GDM1 (cell line): Measurements from ENCODE around the gene DSCAML1.
"Not testable (repeated sequence)": the region's sequence is repeated elsewhere in the genome, so short reads cannot be mapped to it uniquely, and the experiment has no call there.

Experiments used
- DNase-seq: peaks from one replicate; lab custom pipeline; 2025; lab: John Stamatoyannopoulos, UW

Gene DSCAML1

DNA sequence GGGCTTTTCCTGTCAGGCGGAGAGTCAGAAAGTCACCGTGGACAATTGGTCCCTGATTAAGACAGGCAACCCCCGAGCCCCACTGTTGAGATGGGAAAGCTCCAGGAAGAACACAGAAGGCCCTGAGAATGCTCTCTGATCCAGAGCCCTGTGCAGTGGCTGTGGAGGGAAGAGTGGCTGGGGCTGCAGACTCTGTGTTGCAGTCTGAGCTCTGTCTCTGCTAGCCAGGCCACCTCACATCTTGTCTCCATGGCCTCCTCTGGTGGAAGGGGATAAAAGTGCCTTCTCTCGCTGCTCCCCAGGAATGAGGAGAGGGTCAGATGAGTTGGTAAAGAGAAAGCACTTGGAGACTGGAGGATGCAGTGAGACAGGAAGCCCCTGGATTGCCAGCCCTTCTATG lies 328.1 kb downstream of the DSCAML1 start:
- DNase-seq = peak; percentile 8

DNA sequence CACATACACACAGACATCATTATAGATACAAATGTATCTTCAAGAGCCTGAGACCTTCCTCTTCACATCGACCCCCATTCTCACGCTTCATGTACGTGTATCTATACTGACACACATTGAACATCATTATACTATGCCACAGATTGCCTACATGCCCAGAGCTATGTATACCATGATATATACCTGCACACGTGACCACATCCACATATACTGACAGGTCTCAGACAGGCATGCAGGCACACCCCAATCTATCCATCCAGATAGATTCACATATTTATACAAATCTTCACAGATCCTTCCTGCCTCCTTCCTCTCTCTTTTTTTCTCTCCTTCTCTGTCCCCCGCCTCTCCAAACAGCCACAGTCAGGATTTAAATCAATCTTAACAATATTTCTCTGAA lies 329.2 kb downstream of the DSCAML1 start:
- no peak for DNase-seq

DNA sequence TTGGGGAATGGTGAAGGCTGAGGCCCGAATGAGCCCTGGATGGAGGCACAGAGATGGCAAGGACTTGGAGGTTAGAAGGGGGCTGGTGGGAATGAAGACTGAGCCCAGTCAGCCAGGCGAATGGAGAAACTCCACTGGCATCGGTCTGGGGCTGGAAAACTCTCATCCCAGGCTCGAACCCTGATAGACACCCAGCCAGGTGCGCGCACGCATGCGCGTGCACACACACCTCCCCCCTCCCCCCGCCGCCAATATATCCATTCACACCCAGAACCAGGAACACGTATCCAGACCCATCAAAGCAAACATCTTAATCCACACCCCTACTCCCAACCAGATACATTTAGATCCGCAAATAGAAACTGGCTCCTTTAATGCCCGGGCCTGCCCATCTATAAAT lies 330.1 kb downstream of the DSCAML1 start:
- no peak for DNase-seq

DNA sequence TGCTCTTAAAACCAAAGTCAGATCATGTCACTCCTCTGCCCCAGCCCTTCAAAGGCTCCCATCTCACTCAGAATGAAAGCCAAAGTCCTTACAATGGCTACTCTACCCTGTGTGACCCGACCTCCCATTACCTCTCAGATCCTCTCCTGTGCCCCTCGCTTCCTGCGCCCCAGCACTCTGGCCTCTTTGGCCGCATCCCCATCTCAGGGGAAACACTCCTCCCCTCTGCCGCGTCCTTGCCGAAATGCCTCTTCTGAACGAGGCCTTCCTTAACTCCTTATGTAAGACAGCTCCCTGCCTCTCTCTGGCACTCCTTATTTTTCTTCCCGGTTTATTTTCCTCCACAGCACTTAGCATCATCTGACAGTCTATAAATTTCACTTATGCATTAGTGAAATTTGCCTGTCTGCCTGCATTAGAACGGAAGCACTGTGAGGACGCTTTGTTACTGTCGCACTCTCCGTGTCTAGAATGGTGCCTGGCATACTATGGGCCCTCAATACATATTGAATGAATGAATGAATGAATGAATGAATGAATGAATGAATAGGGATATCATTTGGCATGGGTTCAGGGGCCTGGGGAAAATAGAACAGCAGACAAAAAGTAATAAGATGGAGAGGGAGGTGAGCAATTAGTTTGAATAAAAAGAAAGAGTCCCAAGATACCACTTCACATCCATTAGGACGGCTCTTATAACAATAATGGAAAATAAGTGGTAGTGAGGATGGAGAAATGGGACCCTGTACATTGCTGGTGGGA lies 331.6 kb downstream of the DSCAML1 start:
- DNase-seq = no peak

DNA sequence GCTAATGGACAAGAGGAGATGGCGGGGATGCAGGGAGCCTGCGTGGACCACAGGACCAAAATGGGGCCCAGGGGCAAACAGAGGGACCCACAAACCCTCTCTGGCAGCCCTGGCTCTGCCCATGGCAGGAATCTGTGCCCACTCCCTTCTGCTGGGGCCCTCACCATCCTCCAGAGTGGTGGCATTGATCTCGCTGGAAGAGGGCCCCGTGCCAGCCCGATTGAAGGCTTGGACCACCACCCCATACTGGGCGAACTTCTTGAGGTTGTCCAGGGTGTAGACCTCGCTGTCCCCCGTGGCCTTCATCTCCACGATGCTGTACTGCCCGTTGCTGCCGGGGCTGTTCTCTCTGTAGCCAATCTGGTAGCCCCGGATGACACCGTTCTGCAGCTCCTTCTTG lies 332.2 kb downstream of the DSCAML1 start:
- DNase-seq = no peak

DNA sequence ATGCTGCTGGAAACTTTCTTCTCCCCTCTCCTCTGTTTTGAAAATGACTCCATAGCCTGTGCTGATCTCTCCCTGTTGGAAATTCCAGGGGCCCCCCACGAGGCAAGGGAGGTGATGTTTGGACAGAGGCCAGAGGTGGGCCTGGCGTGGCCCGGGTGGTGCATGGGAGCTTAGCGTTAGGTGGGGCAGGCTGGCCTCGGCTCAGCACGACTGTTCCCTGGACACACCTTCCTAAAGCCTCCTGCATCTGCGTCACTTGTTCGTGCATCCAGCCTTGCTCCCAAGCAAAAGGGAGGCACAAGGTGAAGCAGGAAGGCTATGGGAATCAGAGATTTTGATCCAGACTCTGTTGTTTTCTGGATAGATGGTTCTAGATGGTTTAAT lies 334.2 kb downstream of the DSCAML1 start:
- no peak for DNase-seq

DNA sequence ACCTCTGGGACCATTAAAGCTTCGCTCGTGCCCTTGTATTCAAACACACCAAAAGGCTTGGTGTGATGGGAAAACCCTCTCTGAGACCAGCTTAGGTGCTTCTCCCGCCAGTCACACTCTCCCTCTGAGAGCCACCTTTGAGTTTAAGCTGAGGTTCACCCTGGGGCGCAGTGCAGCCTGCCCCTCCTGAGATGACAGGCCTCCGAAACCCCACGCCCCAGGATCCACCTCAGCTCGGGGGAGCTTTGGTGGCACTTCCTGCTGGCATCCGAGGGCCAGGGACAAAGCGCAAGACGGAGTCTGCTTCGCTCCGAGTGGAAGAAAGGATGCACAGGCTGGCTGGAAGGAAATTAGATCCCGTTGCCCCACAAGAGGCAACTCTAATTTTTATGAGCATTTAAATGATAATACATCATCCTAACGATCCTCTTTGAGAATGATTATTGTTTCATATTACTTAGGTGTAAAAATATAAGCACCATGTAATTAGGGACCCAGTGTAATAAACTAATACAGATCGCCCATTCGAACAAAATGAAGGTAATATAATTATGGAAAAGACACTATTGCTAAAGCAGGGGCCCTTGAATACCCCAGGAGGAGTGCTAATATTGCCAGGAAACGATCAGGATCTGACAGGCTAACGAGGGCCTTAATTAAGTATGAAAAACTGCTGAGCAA lies 334.7 kb downstream of the DSCAML1 start:
- DNase-seq = no peak

DNA sequence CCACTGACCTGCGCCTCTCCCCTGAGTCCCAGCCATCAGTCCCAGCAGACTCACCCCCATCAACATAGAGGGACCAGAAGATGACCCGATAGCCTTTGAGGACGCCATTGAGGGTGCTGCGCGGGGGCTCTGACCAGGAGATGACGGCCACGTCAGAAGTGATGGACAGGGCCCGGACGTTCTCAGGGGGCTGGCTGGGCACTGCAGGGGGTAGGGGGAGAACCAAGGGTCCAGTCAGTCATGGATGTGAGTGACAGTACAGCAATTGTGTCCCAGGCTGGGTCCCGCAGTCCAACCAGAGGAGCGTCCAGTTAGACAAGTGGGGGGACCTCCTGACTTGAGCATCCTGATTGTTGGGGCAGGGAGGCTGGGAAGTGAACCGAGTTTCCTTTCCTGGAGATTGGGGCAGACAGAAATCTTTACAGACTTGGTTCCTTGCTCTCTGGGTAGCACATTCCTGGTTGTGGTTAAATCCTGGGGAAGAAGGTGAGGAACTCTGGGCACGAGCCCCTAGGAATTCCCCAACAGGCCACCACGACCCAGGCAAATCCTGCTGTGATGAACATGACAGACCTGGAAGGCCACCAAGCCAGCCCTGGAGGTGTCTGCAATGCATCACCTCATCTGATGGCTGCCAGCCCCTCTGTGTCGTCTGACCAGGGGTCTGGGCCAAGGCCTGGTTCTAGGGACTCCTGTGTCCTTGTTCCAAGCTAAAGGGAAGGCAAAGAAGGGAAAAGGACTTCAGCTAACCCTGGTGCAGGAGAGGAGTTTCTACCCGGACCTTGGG lies 335.4 kb downstream of the DSCAML1 start:
- no peak for DNase-seq

DNA sequence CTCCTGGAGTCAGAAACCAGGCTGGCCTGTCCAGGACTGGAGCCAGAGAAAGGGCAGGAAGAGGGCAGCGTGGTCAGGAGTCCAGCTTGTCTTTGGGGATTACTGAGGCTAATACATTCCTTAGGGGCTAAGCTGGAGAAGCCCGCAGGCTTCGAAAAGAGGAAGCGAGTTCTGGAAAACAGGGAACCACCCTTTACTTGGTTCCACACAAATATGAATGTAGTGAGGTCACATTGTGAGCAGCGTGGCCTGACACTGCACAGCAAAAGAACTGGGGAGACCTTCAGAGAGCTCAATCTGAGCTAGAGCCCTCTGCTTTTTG lies 337.1 kb downstream of the DSCAML1 start:
- DNase-seq = peak; percentile 11

DNA sequence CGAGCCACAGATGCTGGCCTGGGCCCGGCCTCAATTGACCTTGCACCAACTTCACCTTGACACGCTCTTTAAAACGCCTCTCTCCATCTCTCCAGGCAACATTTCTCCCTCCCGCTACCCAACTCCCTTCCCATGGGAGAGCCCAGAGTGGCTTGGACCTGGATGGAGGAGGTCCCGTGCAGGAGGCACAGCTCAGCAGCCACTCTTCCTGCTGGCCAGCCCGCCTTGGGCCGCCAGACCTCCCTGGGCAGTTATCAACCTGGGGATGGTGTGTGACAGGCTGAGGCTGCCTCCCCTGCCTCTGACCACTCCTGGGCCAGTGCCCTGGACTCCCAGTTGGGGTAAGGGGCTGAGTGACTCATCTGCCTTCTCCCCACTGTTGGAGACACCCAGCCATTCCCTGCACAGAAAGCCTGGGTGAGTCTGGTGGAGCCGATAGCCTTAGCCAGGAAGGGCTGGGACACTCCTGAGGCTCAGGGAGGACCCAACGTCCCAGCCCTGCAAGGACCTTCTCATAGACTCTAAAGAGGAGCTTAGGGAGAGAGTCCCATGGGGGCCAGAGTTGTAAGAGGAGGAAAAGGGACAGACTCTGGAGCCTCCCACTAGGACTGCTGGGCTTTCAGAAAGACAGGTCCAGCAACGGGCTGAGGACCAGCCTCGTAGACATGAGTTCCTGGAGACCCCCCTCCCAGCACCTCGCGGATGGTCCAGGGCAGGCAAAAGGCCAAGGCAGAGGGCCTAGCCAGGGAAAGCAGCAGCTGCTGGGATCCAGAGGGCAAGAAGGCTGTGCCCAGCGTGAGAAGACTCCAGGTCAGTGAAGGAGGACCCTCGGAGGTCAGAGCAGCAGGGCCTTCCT lies 337.7 kb downstream of the DSCAML1 start:
- no peak for DNase-seq

DNA sequence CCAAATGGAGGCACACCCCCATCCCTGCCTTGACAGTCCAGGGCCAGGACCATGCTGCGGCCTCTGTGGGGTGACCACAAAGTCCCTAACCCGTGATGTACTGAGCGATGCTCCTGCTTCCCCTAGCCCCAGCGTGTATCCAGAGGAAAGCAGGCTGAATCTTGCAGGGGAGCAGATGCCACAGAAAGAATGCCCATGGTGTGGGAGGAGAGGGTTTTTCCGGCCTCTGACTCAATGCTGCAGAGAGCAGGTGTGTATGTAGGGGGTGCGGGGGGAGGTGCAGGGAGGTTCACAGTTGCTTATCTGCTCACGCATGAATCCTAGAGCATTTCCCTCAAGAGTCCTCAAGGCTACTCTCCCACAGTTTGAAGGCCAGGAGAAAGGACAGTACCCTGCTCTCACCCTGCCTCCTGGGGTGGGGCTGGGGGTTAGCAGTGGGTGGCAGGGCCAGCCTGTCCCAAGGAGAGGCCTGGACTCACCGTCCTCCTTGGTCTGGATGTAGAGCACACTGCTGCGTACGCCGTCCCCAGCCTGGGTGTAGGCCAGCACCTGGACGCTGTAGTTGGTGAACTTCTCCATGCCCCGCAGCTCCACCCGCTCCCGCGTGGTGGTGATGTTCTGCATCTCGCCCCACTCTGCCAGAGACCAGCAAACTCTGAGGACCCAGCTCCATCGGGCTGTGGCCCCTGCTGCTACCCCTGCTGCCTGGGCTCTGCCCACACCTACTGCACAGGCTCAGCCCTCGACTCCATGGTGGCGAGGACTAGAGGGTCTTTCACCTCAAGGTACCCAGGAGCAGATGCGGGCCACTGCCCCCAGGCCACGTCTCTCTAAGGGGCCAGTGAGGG lies 338.5 kb downstream of the DSCAML1 start:
- no peak for DNase-seq

DNA sequence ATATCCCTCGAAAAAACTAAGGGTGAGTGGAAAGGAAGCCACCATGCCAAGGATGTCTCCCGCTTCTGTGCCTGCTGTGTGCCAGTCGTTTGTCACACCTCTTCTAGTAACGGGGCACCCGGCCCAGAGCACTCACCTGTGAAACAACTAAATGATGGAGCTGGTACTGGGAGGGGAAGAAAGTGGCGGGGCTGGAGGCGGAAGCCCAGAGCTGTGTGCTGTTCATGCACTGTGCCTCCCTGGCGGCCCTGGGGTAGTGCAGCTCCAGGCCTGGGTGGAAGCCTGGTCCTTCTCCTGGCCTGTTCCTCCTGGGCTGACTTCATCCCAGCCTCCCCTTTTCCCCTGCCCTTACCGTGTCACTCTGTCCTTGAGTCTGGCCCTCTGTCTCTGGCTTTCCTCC lies 339.2 kb downstream of the DSCAML1 start:
- DNase-seq = no peak

DNA sequence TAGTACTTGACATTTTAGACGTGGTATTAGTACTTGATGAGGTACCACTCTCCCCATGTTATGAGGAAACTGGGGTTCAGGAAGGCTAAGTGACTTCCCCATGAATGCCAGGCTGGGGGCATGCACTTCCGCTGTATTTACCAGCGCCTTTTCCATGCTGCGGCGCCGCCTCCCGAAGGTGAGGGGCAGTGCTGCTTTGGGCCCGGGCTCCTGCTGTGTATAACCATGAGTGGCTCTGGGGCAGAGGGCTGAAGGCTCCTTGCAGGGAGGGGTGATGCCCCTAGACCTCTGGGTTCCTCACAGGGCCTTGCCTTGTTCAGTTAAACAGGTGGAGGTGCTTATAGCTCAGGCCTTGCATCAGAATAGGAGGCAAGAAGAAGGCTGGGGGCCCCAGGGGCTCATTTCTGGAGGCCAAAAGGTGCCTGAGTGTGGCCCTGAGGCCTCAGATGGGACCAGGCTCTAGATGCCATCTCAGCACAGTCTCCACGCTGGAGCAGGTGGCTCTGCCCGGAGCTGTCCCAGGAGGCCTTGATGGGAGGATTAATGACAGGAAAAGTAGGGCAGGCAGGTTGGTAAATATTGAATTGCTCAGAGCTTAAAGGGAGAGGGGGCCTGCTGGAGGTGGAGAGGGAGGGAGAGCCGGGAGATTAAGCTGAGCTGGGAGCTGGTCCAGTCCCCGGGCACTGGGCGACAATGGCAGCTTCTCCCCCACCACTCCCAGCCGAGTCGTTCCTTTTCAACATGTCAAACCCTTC lies 339.8 kb downstream of the DSCAML1 start:
- no peak for DNase-seq

DNA sequence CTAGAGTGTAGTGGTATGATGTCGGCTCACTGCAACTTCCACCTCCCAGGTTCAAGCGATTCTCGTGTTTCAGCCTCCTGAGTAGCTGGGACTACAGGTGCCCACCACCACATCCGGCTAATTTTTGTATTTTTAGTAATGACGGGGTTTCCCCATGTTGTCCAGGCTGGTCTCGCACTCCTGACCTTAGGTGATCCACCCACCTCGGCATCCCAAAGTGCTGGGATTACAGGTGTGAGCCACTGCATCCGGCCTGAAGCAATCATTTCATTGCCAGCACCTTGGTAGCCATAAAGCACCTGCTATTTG lies 340.3 kb downstream of the DSCAML1 start:
- DNase-seq = not testable (repeated sequence)

DNA sequence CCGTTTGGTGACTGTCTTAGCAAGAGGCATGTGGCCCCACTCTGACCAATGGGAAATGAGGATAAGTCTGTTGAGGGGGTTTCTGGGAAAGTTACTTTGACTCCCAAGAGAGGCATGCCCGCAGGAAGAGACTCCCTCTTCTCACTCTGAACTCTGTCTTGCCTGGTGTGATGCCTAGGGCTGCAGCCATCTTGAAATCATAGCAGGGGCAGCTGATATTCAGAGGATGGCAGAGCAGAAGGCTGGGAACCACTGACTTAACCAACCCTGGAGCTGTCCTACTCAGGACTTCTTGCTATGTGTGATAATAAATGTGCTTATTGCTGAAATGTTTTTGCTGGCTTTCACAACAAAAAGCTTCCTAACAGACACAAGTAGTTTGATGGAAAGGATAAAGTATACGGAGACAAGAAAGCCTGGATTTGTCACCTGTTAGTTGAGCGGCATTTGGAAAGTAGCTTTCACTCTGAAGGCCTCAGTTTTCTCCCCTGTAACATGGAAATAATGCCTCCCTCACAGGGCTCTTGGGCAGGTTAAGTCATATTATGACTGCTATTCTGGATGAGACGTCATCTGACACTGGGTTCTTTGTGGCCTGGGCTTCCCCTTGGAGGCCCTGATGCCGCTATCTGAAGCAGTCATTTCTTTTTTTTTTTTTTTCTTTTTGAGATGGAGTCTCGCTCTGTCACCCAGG lies 340.8 kb downstream of the DSCAML1 start:
- no peak for DNase-seq

DNA sequence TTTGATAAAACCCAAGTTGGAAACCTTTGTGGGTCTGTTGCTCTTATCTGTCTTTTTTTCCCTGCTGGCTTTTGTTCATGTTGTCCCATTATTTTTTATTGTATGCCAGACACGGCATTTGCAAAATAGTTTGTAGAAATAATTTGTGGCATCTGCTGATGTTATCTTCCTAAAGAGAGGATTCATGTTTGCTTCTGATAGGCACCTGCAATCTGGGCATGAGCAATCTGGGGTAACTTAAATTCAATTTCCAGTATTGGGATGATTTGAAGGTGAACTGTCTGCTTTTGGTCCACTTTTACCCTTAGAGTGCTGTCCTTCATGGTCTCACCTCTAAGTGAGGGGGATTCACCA lies 342.5 kb downstream of the DSCAML1 start:
- no peak for DNase-seq

DNA sequence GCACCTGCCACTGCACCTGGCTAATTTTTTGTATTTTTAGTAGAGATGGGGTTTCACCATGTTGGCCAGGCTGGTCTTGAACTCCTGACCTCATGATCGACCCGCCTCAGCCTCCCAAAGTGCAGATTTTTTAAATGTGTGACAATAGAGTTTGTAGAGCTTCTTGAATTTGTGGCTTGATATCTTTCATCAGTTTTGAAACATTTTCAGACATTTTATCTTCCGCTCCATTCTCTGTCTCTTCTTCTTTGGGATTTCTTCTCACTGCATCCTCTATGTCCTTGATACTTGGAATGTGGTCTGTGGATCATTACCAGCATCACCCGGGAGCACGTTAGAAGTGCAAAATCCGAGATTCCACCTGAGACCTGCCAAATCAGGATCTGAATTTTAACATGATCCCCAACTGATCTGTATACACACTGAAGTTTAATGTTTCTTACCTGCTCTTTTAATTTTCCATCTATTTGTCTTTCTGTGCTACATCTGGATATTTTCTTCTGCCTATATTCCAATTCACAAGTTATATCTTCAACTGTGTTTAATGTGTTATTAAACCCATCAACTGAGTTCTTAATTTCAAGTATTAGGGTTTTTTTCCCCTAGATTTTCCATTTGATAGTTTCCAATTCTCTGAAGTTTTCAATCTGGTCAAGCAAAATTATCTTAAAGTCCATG lies 343.0 kb downstream of the DSCAML1 start:
- DNase-seq = no peak

DNA sequence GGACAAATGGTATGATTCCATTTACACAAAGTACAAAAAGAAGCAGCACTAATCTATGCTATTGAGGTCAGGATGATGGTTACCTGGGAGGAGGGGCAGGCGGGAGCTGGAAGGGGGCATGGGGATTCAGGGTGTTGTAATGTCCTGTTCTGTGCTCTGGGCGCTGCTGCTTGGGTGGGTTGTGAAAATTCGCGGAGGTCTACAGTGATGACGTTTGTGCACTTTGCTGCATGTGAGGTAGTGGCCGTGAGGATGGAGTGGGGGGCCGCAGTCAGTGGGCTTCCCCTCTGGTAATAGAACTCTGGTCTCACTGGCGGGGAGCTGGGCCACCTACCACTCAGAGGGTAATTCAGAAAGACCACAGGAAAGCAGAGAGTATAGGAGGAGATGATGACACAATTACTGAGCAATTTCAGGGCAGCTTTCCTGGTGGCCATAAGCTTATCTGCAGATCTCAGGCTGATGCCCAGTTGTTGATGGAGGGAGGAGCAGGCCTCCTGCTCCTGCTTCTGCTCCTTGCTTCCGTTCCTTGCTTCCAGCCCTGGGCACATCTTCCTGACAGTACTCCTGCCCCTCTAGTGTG lies 347.8 kb downstream of the DSCAML1 start:
- no peak for DNase-seq
